Breast epithelium (tissue), 3 donors: ENCODE measurements around the gene ABTB2.

Experiments
- CTCF ChIP-seq, 3 donors: fragments of 450-650 bp; IDR thresholded peaks; one replicate each; pipeline ENCODE4 v1.5.1; 2016 to 2017; ENCODE audit warnings: antibody characterized with exemption in 3 of 3, mild to moderate bottlenecking in 3 of 3, moderate library complexity in 3 of 3
- POLR2AphosphoS5 ChIP-seq, 3 donors: sonication (generic); formaldehyde crosslinking; IDR thresholded peaks; one replicate each; pipeline ENCODE4 v1.6.1; 2017; ENCODE audit warnings: antibody characterized with exemption in 3 of 3

DNA sequence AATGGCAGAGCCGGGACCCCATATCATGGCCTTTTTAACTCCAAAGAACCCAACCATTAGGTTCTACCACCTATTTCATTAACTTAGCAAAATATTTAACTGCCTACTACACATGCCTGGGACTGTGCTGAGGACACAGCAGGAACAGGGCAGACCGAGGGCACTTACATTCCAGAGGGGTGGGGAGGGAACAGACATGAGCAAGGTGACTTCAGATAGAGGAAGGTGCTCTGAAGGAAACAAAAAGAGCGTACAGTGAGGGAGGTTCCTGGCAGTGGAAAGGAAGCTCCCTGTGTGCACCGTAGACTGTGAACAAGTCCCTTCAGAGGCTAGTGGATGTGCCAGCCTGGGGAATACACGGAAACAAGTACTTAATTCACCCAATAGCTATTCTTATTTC lies 169.6 kb downstream of the ABTB2 start:
- TF ChIP-seq POLR2AphosphoS5 (IDR thresholded peaks at IDR 0.05) (no peak), CTCF (IDR thresholded peaks at IDR 0.05) (no peak)
